T-helper 17 cell (primary cell): ENCODE measurements around the gene TENM4. TPM values are rescaled to one million over a fixed set of nuclear protein-coding genes. Genes with fewer than 3 reads are reported as not detected.

Experiments
- ATAC-seq: fragments of 150-1000 bp; cut with Tn5 transposase; 2 replicates; pipeline ENCODE4 v1.10.0; 2021; ENCODE audit warnings: mild to moderate bottlenecking, moderate library complexity
- DNase-seq, 3 donors: peaks; one replicate each; pipeline versions ENCODE4 v3.0.0 to v3.0.0-alpha.2; 2020 to 2021
- H3K9me3 ChIP-seq: one replicate; pipeline ENCODE4 v1.7.0; 2013; ENCODE audit warnings: low read length, mild to moderate bottlenecking; ENCODE audit not compliant: control insufficient read depth, poor library complexity, severe bottlenecking
- H3K27ac Mint-ChIP-seq: one replicate; pipeline ENCODE4 v1.8.0; 2022; ENCODE audit warnings: mild to moderate bottlenecking, moderate library complexity, mixed read lengths
- H3K27me3 Mint-ChIP-seq: one replicate; pipeline ENCODE4 v1.8.0; 2022; ENCODE audit warnings: mixed read lengths
- H3K36me3 Mint-ChIP-seq: one replicate; pipeline ENCODE4 v1.8.0; 2022; ENCODE audit warnings: low read depth, mixed read lengths
- H3K4me1 Mint-ChIP-seq: one replicate; pipeline ENCODE4 v1.8.0; 2022; ENCODE audit warnings: mild to moderate bottlenecking, mixed read lengths
- H3K4me3 Mint-ChIP-seq: one replicate; pipeline ENCODE4 v1.8.0; 2022; ENCODE audit warnings: mild to moderate bottlenecking, moderate library complexity, mixed read lengths
- total RNA-seq, 4 donors: library from RNA in 2 of 4; stranded (reverse) in 2 of 4; gene quantifications; one replicate each; pipeline ENCODE4 v1.2.3 and lab custom pipeline; 2022 to 2026

The TENM4 gene
- total RNA-seq, 2 donors from 2014 or later: 0.31 to 0.97 TPM

GRCh38 chr11:79265756-79266322, 175.0 kb downstream of the TENM4 start:
- Mint-ChIP-seq H3K4me1 (no peaks in the 10 kb centered on the region), H3K27ac (no peak overlapping the region), H3K4me3 (no peak overlapping the region), H3K27me3 (no peaks in the 10 kb centered on the region), H3K36me3 (no peaks in the 10 kb centered on the region)
- DNase-seq: no peak
- no peak for ATAC-seq
- no peaks in the 10 kb centered on the region for H3K9me3 ChIP-seq

- Mint-ChIP-seq H3K36me3 (no peaks in the 10 kb centered on the region), H3K27me3 (no peaks in the 10 kb centered on the region), H3K4me3 (no peak overlapping the region), H3K27ac (no peak overlapping the region), H3K4me1 (no peaks in the 10 kb centered on the region)
- DNase-seq (no peak), ATAC-seq (no peak)
- H3K9me3 ChIP-seq: no peaks in the 10 kb centered on the region
Measured at GRCh38 chr11:79264284-79264683, 176.5 kb downstream of the TENM4 start.

DNA sequence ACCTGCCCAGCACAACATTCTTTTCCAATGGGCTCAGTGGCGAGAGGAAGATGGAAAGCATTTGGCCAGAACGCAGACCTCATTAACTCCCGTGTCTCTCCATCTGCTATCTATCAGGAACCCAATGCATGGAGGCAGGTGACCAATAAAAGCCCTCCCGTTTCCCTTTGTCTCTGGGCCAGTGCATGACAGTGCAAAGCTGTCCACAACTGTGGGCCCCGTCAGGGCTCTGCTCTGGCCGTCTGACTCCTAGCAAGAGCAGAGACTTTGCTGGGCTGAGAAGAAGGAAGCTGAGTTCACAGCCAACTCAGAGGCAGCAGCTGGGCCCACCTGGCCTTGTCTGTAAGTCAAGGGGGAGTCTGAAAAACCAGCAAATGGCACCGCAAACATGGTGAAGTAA, 177.8 kb downstream of the TENM4 start:
- H3K4me3 Mint-ChIP-seq: no peak overlapping the region
- ATAC-seq: no peak
- H3K36me3 Mint-ChIP-seq: no peaks in the 10 kb centered on the region
- no peaks in the 10 kb centered on the region for H3K4me1 Mint-ChIP-seq
- H3K9me3 ChIP-seq: no peaks in the 10 kb centered on the region
- no peak for DNase-seq
- H3K27ac Mint-ChIP-seq: no peak overlapping the region
- H3K27me3 Mint-ChIP-seq: no peaks in the 10 kb centered on the region

- Mint-ChIP-seq H3K4me3 (no peak overlapping the region), H3K27ac (no peak overlapping the region), H3K36me3 (no peaks in the 10 kb centered on the region), H3K27me3 (no peaks in the 10 kb centered on the region), H3K4me1 (no peaks in the 10 kb centered on the region)
- H3K9me3 ChIP-seq: no peaks in the 10 kb centered on the region
- ATAC-seq (no peak), DNase-seq (no peak)
Measured at GRCh38 chr11:79262221-79262620, 178.6 kb downstream of the TENM4 start.

DNA sequence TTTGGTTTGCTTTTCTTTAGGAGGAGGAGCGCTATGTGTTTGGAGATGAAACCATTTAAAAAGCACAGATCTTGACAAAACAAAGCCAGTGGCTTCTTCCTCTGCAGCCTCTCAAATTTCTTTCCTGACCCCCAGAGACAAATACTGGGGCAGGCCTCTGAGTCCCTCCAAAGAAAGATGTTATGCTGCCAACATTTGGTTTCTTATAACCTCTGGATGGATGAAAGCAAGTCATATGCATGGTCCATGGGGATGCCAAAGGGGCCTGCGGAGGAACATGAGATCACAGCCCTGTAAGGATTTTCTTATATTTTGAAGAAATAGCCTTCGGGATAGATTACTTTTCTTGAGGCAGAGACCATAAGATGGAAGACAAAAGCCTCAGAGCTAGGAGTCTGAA, 179.1 kb downstream of the TENM4 start:
- Mint-ChIP-seq H3K4me1 (no peaks in the 10 kb centered on the region), H3K36me3 (no peaks in the 10 kb centered on the region), H3K27ac (no peak overlapping the region), H3K4me3 (no peak overlapping the region), H3K27me3 (no peaks in the 10 kb centered on the region)
- H3K9me3 ChIP-seq: no peaks in the 10 kb centered on the region
- DNase-seq (no peak), ATAC-seq (no peak)

DNA sequence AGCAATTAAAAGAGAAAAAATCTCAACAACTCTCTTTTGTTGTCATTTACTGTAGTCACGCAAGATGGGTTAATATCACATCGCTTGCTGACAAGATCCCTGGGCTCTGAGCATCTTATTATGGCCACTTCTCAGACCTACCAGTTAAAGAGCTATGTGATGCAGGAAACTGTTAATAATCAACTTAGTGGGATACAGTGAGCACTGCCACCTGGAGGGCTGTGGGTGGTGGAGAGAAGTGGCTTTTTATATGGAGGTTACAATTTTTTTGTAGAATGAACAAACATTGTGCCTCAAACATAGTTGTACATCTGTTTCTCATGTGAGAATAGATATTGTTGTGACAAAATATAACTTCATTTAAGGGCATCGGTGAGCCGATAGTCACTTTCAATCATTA, 181.0 kb downstream of the TENM4 start:
- Mint-ChIP-seq H3K36me3 (no peaks in the 10 kb centered on the region), H3K4me3 (no peak overlapping the region), H3K27ac (no peak overlapping the region), H3K27me3 (no peaks in the 10 kb centered on the region), H3K4me1 (no peaks in the 10 kb centered on the region)
- ATAC-seq (no peak), DNase-seq (no peak)
- H3K9me3 ChIP-seq: no peaks in the 10 kb centered on the region

DNA sequence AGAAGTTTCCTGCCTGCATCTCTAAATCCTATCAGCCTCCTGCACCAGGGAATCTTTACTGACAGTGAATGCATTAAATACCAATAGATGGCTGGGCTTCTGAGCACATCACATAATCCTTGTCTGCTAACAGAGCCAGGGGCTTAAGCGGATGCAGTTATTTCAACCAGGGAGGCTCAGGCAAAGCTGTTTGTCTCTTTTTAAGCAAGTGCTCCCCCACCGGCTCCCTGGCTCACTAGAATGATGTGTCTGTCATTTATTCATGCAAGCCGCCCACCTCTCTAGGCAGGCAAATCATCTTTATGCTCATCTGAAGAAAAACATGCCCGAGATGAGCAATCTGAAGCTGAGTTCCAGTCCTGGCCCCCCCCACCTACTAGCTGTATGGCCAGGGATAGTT, 182.3 kb downstream of the TENM4 start:
- Mint-ChIP-seq H3K36me3 (no peaks in the 10 kb centered on the region), H3K4me1 (no peaks in the 10 kb centered on the region), H3K27ac (no peak overlapping the region), H3K27me3 (no peaks in the 10 kb centered on the region), H3K4me3 (no peak overlapping the region)
- ATAC-seq: no peak
- DNase-seq: no peak
- H3K9me3 ChIP-seq: no peaks in the 10 kb centered on the region

GRCh38 chr11:79255965-79256364, 184.9 kb downstream of the TENM4 start:
- Mint-ChIP-seq H3K36me3 (no peaks in the 10 kb centered on the region), H3K27me3 (no peaks in the 10 kb centered on the region), H3K4me1 (no peaks in the 10 kb centered on the region), H3K27ac (no peak overlapping the region), H3K4me3 (no peak overlapping the region)
- DNase-seq (no peak), ATAC-seq (no peak)
- no peaks in the 10 kb centered on the region for H3K9me3 ChIP-seq

- ATAC-seq: no peak
- Mint-ChIP-seq H3K4me3 (no peak overlapping the region), H3K4me1 (no peaks in the 10 kb centered on the region), H3K27ac (no peak overlapping the region), H3K36me3 (no peaks in the 10 kb centered on the region), H3K27me3 (no peaks in the 10 kb centered on the region)
- no peak for DNase-seq
- H3K9me3 ChIP-seq: no peaks in the 10 kb centered on the region
Measured at GRCh38 chr11:79253280-79253679, 187.6 kb downstream of the TENM4 start.

- Mint-ChIP-seq H3K4me3 (no peak overlapping the region), H3K4me1 (no peaks in the 10 kb centered on the region), H3K36me3 (no peaks in the 10 kb centered on the region), H3K27me3 (no peaks in the 10 kb centered on the region), H3K27ac (no peak overlapping the region)
- H3K9me3 ChIP-seq: no peaks in the 10 kb centered on the region
- ATAC-seq: no peak
- DNase-seq: no peak
Measured at GRCh38 chr11:79249295-79249993, 191.4 kb downstream of the TENM4 start.

GRCh38 chr11:79244798-79245197, 196.0 kb downstream of the TENM4 start:
- Mint-ChIP-seq H3K27ac (no peak overlapping the region), H3K4me3 (no peak overlapping the region), H3K4me1 (no peaks in the 10 kb centered on the region), H3K36me3 (no peaks in the 10 kb centered on the region), H3K27me3 (peaks cover 14% of the 10 kb centered on the region)
- DNase-seq (no peak), ATAC-seq (no peak)
- H3K9me3 ChIP-seq: no peaks in the 10 kb centered on the region

GRCh38 chr11:79244241-79244772, 196.5 kb downstream of the TENM4 start:
- H3K4me1 Mint-ChIP-seq: no peaks in the 10 kb centered on the region
- DNase-seq (no peak), ATAC-seq (no peak)
- no peak overlapping the region for H3K4me3 Mint-ChIP-seq
- H3K27ac Mint-ChIP-seq: no peak overlapping the region
- H3K27me3 Mint-ChIP-seq: peaks cover 14% of the 10 kb centered on the region
- no peaks in the 10 kb centered on the region for H3K9me3 ChIP-seq
- H3K36me3 Mint-ChIP-seq: no peaks in the 10 kb centered on the region

GRCh38 chr11:79243422-79244210, 197.2 kb downstream of the TENM4 start:
- peaks cover 17% of the 10 kb centered on the region for H3K27me3 Mint-ChIP-seq
- no peak overlapping the region for H3K4me3 Mint-ChIP-seq
- H3K9me3 ChIP-seq: no peaks in the 10 kb centered on the region
- no peaks in the 10 kb centered on the region for H3K36me3 Mint-ChIP-seq
- H3K27ac Mint-ChIP-seq: no peak overlapping the region
- no peak for ATAC-seq
- no peak for DNase-seq
- H3K4me1 Mint-ChIP-seq: no peaks in the 10 kb centered on the region
